HCT116 (cell line): ENCODE results near the gene FAM98C. TPM values are rescaled to one million over a fixed set of nuclear protein-coding genes. Genes with fewer than 3 reads are reported as not detected.

ENCODE experiments used
- ATAC-seq: fragments of 200-7000 bp; cut with Tn5 transposase; 2 replicates; pipeline ENCODE4 v1.9.1; 2020; ENCODE audit warnings: mild to moderate bottlenecking, moderate library complexity
- BruUV-seq: library from RNA; stranded (reverse); fragments of 400-500 nt; replicated peaks from 2 replicates; lab custom pipeline; 2021; lab: Mats Ljungman, UMichigan
- CTCF ChIA-PET: fragments of 300-600 bp; sonication (Branson Sonifier 250); formaldehyde crosslinking; loops from one replicate; lab custom pipeline; 2021; ENCODE audit warnings: antibody characterized with exemption; lab: Charles Lee
- POLR2A ChIA-PET: fragments of 300-600, 350-600 bp; sonication (Branson Sonifier 250); formaldehyde crosslinking; loops from one replicate; lab custom pipeline; 2021; ENCODE audit warnings: antibody characterized with exemption; lab: Charles Lee
- RAD21 ChIA-PET, 2 experiments: fragments of 300-600 bp; sonication (Branson Sonifier 250); formaldehyde crosslinking; loops; one replicate each; lab custom pipeline; 2023; ENCODE audit warnings: low total read pairs in 2 of 2; ENCODE audit not compliant: uncharacterized antibody in 2 of 2, unreplicated experiment in 2 of 2, low non-redundant PET in 1 of 2; lab: Charles Lee
- DNase-seq: peaks from one replicate; pipeline ENCODE4 v3.0.0-alpha.2; 2010; ENCODE audit warnings: low read depth, low spot score
- H2AFZ ChIP-seq: fragments of 200-600 bp; shearing (Covaris generic), sonication (generic); 2 replicates; pipeline ENCODE4 v1.6.1; 2017; ENCODE audit warnings: low read depth, mixed run types, mixed read lengths, antibody characterized with exemption, low read length; ENCODE audit not compliant: poor library complexity, severe bottlenecking
- H3K27ac ChIP-seq: 2 replicates; pipeline ENCODE4 v1.5.1; 2012; ENCODE audit warnings: low read depth, low read length
- H3K27me3 ChIP-seq: fragments of 200-600 bp; sonication (generic); 2 replicates; pipeline ENCODE4 v1.6.1; 2016; ENCODE audit warnings: mixed run types, low read length, mixed read lengths; ENCODE audit not compliant: insufficient read depth
- H3K36me3 ChIP-seq, 2 experiments: fragments of 200-500 bp in 1 of 2; fragments of 200-600 bp in 1 of 2; sonication (Bioruptor generic) in 1 of 2; sonication (generic) in 1 of 2; 2 replicates each; pipeline versions ENCODE4 v1.5.1 to v1.6.1; 2014 to 2016; ENCODE audit warnings: low read length in 2 of 2, inconsistent platforms in 1 of 2, mixed read lengths in 1 of 2, mixed run types in 1 of 2; ENCODE audit not compliant: insufficient read depth in 2 of 2, control insufficient read depth in 1 of 2
- H3K4me1 ChIP-seq, 2 experiments: fragments of 200-600 bp in 1 of 2; sonication (generic) in 1 of 2; 2 replicates each; pipeline versions ENCODE4 v1.5.1 to v1.6.1; 2012 to 2017; ENCODE audit warnings: low read length in 2 of 2, inconsistent platforms in 1 of 2, mild to moderate bottlenecking in 1 of 2, mixed read lengths in 1 of 2, mixed run types in 1 of 2, moderate library complexity in 1 of 2; ENCODE audit not compliant: insufficient read depth in 2 of 2, control insufficient read depth in 1 of 2
- H3K4me2 ChIP-seq: fragments of 200-600 bp; sonication (generic); 2 replicates; pipeline ENCODE4 v1.6.1; 2017; ENCODE audit warnings: mixed run types, low read length, mixed read lengths
- H3K4me3 ChIP-seq, 2 experiments: fragments of 200-600 bp in 1 of 2; sonication (generic) in 1 of 2; replicated peaks in 1 of 2; 2 replicates each; pipeline ENCODE4 v1.5.1; 2011 to 2016; ENCODE audit warnings: low read length in 2 of 2, control low read depth in 1 of 2, low read depth in 1 of 2, mild to moderate bottlenecking in 1 of 2, mixed read lengths in 1 of 2, mixed run types in 1 of 2
- H3K79me2 ChIP-seq: fragments of 200-600 bp; sonication (generic); 2 replicates; pipeline ENCODE4 v1.6.1; 2017; ENCODE audit warnings: mild to moderate bottlenecking, mixed run types, low read length, moderate library complexity, mixed read lengths; ENCODE audit not compliant: insufficient read depth
- H3K9ac ChIP-seq: fragments of 200-600 bp; sonication (generic); 2 replicates; pipeline ENCODE4 v1.6.1; 2016; ENCODE audit warnings: low read length, mixed read lengths
- H3K9me2 ChIP-seq: fragments of 200-600 bp; sonication (generic), shearing (Covaris generic); 2 replicates; pipeline ENCODE4 v1.6.1; 2017; ENCODE audit warnings: mixed run types, mild to moderate bottlenecking, moderate library complexity; ENCODE audit not compliant: insufficient read depth
- H3K9me3 ChIP-seq, 2 experiments: fragments of 200-500 bp in 1 of 2; fragments of 200-600 bp in 1 of 2; sonication (Bioruptor generic) in 1 of 2; sonication (generic) in 1 of 2; 2 replicates each; pipeline ENCODE4 v1.6.1; 2014 to 2017; ENCODE audit warnings: low read length in 2 of 2, mixed read lengths in 2 of 2, inconsistent platforms in 1 of 2, low read depth in 1 of 2, mild to moderate bottlenecking in 1 of 2, mixed run types in 1 of 2, moderate library complexity in 1 of 2; ENCODE audit not compliant: control insufficient read depth in 1 of 2, insufficient read depth in 1 of 2
- H4K20me1 ChIP-seq: fragments of 200-600 bp; sonication (generic), shearing (Covaris generic); 2 replicates; pipeline ENCODE4 v1.6.1; 2017; ENCODE audit warnings: mixed run types, mild to moderate bottlenecking, moderate library complexity; ENCODE audit not compliant: insufficient read depth
- CEBPB ChIP-seq: IDR thresholded peaks from 2 replicates; pipeline ENCODE4 v1.6.1; 2012; ENCODE audit warnings: low read depth
- EGR1 ChIP-seq: IDR thresholded peaks from 2 replicates; pipeline ENCODE4 v1.6.1; 2012; ENCODE audit warnings: low read depth
- ELF1 ChIP-seq: IDR thresholded peaks from 2 replicates; pipeline ENCODE4 v1.6.1; 2012; ENCODE audit warnings: low read depth, borderline replicate concordance
- EZH2 ChIP-seq: fragments of 200-600 bp; sonication (generic); IDR thresholded peaks from 2 replicates; pipeline ENCODE4 v1.6.1; 2017; ENCODE audit warnings: antibody characterized with exemption, mixed run types
- FOSL1 ChIP-seq: IDR thresholded peaks from 2 replicates; pipeline ENCODE4 v1.6.1; 2012; ENCODE audit warnings: low read depth
- JUND ChIP-seq: IDR thresholded peaks from 2 replicates; pipeline ENCODE4 v1.6.1; 2012
- POLR2AphosphoS5 ChIP-seq: IDR thresholded peaks from 2 replicates; pipeline ENCODE4 v1.6.1; 2011; ENCODE audit warnings: mild to moderate bottlenecking, low read depth, low read length, moderate library complexity
- SIN3A ChIP-seq: IDR thresholded peaks from 2 replicates; pipeline ENCODE4 v1.6.1; 2012; ENCODE audit warnings: low read depth
- SP1 ChIP-seq: IDR thresholded peaks from 2 replicates; pipeline ENCODE4 v1.6.1; 2012; ENCODE audit warnings: low read depth
- SRF ChIP-seq: IDR thresholded peaks from 2 replicates; pipeline ENCODE4 v1.6.1; 2012; ENCODE audit warnings: low read depth
- ZNF274 ChIP-seq: fragments of 200-500 bp; sonication (Bioruptor generic); IDR thresholded peaks from 2 replicates; pipeline ENCODE4 v1.6.1; 2014; ENCODE audit warnings: mild to moderate bottlenecking, low read depth, low read length, inconsistent platforms
- intact Hi-C: fragments of 100-400 bp; cut with micrococcal nuclease; formaldehyde crosslinking; loops from 2 replicates; pipeline ENCODE4 v1.10.0; 2022
- total RNA-seq: library from RNA; stranded (reverse); gene quantifications from one replicate; pipeline ENCODE4 v1.2.1, GENCODE V29; 2021; ENCODE audit not compliant: unreplicated experiment
- TF ChIP-seq, protein P1 (sequence below): IDR thresholded peaks from 2 replicates; pipeline ENCODE4 v1.6.1; 2012
- TF ChIP-seq, protein P2 (sequence below): IDR thresholded peaks from 2 replicates; pipeline ENCODE4 v1.6.1; 2012; ENCODE audit warnings: low read depth
- TF ChIP-seq, protein P3 (sequence below): IDR thresholded peaks from 2 replicates; pipeline ENCODE4 v1.6.1; 2012
- TF ChIP-seq, protein P4 (sequence below), 3 experiments: fragments of 200-600 bp in 1 of 3; sonication (generic) in 1 of 3; IDR thresholded peaks in 2 of 3; conservative IDR thresholded peaks in 1 of 3; 2 replicates each; pipeline ENCODE4 v1.5.1; 2012 to 2017; ENCODE audit warnings: low read depth in 2 of 3, low read length in 2 of 3, antibody characterized with exemption in 1 of 3, borderline replicate concordance in 1 of 3, control low read depth in 1 of 3, mild to moderate bottlenecking in 1 of 3, mixed read lengths in 1 of 3, mixed run types in 1 of 3, moderate library complexity in 1 of 3; ENCODE audit not compliant: insufficient read depth in 1 of 3

FAM98C gene
- total RNA-seq, 1 experiment from 2014 or later, result 33.8 TPM

DNA sequence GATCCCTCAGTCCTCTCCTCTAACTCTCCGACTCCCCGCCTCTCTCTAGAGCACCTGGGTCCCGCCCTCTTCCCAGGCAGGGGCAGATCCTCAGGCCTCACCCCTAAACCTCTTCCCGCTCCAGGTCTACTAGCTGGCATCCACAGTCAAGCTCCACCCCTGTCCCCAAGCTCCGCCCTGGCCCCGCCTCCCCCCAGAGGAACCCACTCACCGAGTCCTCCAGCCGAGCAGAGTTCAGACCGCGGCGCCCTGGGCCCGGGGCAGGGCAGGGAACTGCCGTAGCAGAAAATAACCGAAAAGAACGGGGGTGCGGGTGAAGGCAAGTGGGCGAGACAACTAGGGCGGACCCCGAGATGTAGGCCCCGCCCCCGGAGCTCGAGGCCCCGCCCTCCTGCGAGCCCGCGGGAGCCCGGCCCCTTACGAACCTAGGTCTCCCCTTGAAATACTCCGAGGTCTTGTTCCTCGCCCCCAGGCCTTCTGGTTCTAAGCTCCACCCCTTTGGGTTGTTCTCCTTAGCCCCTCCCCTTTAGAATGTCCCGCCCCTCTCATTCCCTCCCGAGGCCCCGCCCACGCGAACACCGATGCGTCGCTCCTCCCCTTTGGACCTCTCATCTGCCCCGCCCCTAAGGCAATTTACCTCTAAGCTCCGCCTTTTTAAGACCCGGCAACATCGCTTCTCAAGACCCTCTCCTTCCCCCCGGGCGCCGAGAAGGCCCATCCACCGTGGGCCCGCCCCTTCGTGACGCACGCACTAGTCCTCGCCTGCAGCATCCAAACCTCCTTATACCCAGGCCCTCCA, 15.1 kb upstream of the FAM98C start, which contains the start of gene GGN:
TSS of gene GGN (minus strand) at position 485 of the 799 bp plus-strand sequence. CDS start 773 bp downstream, outside the sequence.
- ChIA-PET POLR2A (interaction anchor here (0.5 to 2.3 kb wide), 12 partner anchors 12 to 1798 kb away, joined by 3 to 44 read pairs (median 5); partner anchors contain the start of genes C19orf33, CATSPERG, ECH1 and FAM98C), CTCF (interaction anchor here (0.7 to 4.0 kb wide), 8 partner anchors 13 to 543 kb away, joined by 3 to 49 read pairs (median 5); partner anchors contain the start of genes CATSPERG, FAM98C, MRPS12 and PSMD8), RAD21 (interaction anchor here (0.7 to 3.2 kb wide), 7 partner anchors 13 to 690 kb away, joined by 3 to 11 read pairs (median 4); partner anchors contain the start of genes FAM98C (in 2 of the 2), PSMD8 (in 2 of the 2) and SPINT2 (in 1 of the 2))
- Histone ChIP-seq H3K9me2 (no peaks in the 10 kb centered on the region), H3K9ac (peak within 1 kb of the TSS; percentile 58), H3K27me3 (no peaks in the 10 kb centered on the region), H3K9me3 (no peaks in the 10 kb centered on the region), H3K4me3 (peak within 1 kb of the TSS; percentile 64 to 68), H3K36me3 (peaks cover 10% of the 10 kb centered on the region in 2 experiments; a peak in 2 of 4 replicates), H3K27ac (peak within 1 kb of the TSS; percentile 63), H3K79me2 (peaks cover 5% of the 10 kb centered on the region; the same call in 1 of the 2 replicates), H3K4me2 (peak within 1 kb of the TSS; percentile 93), H2AFZ (no peak within 1 kb of the TSS), H3K4me1 (peaks cover 11 to 47% of the 10 kb centered on the region in 2 experiments), H4K20me1 (no peaks in the 10 kb centered on the region)
- intact Hi-C loops, result no loop called here
- ATAC-seq, result peak; percentile 82
- no TSS peak for BruUV-seq
- TF ChIP-seq CEBPB, result no peak
- no peak for TF ChIP-seq FOSL1
- TF ChIP-seq, protein P1, sequence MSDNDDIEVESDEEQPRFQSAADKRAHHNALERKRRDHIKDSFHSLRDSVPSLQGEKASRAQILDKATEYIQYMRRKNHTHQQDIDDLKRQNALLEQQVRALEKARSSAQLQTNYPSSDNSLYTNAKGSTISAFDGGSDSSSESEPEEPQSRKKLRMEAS, result no peak
- TF ChIP-seq, protein P2, sequence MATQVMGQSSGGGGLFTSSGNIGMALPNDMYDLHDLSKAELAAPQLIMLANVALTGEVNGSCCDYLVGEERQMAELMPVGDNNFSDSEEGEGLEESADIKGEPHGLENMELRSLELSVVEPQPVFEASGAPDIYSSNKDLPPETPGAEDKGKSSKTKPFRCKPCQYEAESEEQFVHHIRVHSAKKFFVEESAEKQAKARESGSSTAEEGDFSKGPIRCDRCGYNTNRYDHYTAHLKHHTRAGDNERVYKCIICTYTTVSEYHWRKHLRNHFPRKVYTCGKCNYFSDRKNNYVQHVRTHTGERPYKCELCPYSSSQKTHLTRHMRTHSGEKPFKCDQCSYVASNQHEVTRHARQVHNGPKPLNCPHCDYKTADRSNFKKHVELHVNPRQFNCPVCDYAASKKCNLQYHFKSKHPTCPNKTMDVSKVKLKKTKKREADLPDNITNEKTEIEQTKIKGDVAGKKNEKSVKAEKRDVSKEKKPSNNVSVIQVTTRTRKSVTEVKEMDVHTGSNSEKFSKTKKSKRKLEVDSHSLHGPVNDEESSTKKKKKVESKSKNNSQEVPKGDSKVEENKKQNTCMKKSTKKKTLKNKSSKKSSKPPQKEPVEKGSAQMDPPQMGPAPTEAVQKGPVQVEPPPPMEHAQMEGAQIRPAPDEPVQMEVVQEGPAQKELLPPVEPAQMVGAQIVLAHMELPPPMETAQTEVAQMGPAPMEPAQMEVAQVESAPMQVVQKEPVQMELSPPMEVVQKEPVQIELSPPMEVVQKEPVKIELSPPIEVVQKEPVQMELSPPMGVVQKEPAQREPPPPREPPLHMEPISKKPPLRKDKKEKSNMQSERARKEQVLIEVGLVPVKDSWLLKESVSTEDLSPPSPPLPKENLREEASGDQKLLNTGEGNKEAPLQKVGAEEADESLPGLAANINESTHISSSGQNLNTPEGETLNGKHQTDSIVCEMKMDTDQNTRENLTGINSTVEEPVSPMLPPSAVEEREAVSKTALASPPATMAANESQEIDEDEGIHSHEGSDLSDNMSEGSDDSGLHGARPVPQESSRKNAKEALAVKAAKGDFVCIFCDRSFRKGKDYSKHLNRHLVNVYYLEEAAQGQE, result no peak
- TF ChIP-seq, protein P3, sequence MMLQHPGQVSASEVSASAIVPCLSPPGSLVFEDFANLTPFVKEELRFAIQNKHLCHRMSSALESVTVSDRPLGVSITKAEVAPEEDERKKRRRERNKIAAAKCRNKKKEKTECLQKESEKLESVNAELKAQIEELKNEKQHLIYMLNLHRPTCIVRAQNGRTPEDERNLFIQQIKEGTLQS, result no peak
- peak; percentile 67 for TF ChIP-seq POLR2AphosphoS5
- peak; percentile 75 for TF ChIP-seq EGR1
- TF ChIP-seq ZNF274, result no peak
- no peak for TF ChIP-seq JUND
- TF ChIP-seq ELF1, result no peak
- peak; percentile 20; the same call in 1 of the 2 replicates for TF ChIP-seq SP1
- TF ChIP-seq, protein P4, sequence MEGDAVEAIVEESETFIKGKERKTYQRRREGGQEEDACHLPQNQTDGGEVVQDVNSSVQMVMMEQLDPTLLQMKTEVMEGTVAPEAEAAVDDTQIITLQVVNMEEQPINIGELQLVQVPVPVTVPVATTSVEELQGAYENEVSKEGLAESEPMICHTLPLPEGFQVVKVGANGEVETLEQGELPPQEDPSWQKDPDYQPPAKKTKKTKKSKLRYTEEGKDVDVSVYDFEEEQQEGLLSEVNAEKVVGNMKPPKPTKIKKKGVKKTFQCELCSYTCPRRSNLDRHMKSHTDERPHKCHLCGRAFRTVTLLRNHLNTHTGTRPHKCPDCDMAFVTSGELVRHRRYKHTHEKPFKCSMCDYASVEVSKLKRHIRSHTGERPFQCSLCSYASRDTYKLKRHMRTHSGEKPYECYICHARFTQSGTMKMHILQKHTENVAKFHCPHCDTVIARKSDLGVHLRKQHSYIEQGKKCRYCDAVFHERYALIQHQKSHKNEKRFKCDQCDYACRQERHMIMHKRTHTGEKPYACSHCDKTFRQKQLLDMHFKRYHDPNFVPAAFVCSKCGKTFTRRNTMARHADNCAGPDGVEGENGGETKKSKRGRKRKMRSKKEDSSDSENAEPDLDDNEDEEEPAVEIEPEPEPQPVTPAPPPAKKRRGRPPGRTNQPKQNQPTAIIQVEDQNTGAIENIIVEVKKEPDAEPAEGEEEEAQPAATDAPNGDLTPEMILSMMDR (IDR thresholded peaks at IDR 0.05 in 2 of 3, conservative IDR thresholded peaks at IDR 0.05 in 1 of 3; ENCODE audit: borderline replicate concordance in 1 of 3, insufficient read depth in 1 of 3, low read depth in 2 of 3, low read length in 2 of 3), result no peak
- no peak for TF ChIP-seq SRF
- TF ChIP-seq SIN3A, result no peak
- TF ChIP-seq EZH2, result no peak
- DNase-seq, result peak; percentile 88
